GM10847 (cell line): Measurements from ENCODE around the gene IFT81.
A peak's percentile ranks its signal among the peaks of the same experiment; 100 is the strongest.

Source experiments
- POLR2A ChIP-seq: IDR thresholded peaks from 2 replicates; pipeline ENCODE4 v1.6.1; 2011; ENCODE audit not compliant: insufficient read length; ENCODE audit errors: extremely low read depth

The IFT81 gene

GRCh38 chr12:110124269-110124995 is at the start of gene IFT81:
TSS of gene IFT81 (plus strand) at chr12:110124357. CDS start at chr12:110127381, 3,024 bp downstream.
- peak; percentile 21 for TF ChIP-seq POLR2A

GRCh38 chr12:110075880-110076279 is 48.3 kb upstream of the IFT81 start:
- no peak for TF ChIP-seq POLR2A

- TF ChIP-seq POLR2A = no peak
Measured at GRCh38 chr12:110077800-110078199, 46.4 kb upstream of the IFT81 start.

- no peak for TF ChIP-seq POLR2A
Measured at GRCh38 chr12:110079477-110080400, 44.4 kb upstream of the IFT81 start.

GRCh38 chr12:110080410-110080809 is 43.7 kb upstream of the IFT81 start:
- no peak for TF ChIP-seq POLR2A

- no peak for TF ChIP-seq POLR2A
Measured at GRCh38 chr12:110084314-110085015, 39.7 kb upstream of the IFT81 start.

GRCh38 chr12:110088936-110089335 is 35.2 kb upstream of the IFT81 start:
- no peak for TF ChIP-seq POLR2A

- TF ChIP-seq POLR2A = no peak
Measured at GRCh38 chr12:110090266-110091135, 33.7 kb upstream of the IFT81 start.

- no peak for TF ChIP-seq POLR2A
Measured at GRCh38 chr12:110091136-110091711, 32.9 kb upstream of the IFT81 start.

- TF ChIP-seq POLR2A = no peak
Measured at GRCh38 chr12:110093631-110094311, 30.4 kb upstream of the IFT81 start.

- TF ChIP-seq POLR2A = no peak
Measured at GRCh38 chr12:110100315-110100970, 23.7 kb upstream of the IFT81 start.

- TF ChIP-seq POLR2A = no peak
Measured at GRCh38 chr12:110102255-110102654, 21.9 kb upstream of the IFT81 start.

GRCh38 chr12:110104188-110105094 is 19.7 kb upstream of the IFT81 start:
- TF ChIP-seq POLR2A = no peak
